GM11168 (cell line): Measurements from ENCODE around the gene MTARC1.

Experiments used
- in situ Hi-C: fragments of 300-500 bp; cut with MboI; formaldehyde crosslinking; loops from one replicate; pipeline ENCODE4 v1.12.0; 2022; ENCODE audit warnings: low sequenced_read_pairs; ENCODE audit not compliant: unreplicated experiment

The MTARC1 gene

DNA sequence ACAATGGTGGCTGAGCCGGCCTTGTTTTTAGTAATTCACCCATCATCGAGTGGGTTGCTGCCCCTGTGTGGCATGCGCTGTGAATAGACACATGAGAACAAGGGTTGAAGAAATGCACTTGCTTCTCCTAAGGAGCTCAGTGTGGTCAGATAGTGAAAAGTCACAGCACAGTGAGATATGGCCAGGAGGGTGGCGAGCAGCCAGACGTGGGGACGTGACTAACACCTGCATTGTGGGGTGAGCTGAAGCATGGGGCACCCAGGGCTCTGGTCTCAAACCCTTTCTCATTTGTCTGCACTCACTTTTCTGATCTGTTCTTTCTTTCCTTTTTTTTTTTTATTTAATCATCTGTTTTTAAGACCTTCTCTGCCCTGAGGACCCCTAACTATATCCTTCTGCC, 13.5 kb downstream of the MTARC1 start:
- in situ Hi-C loops = no loop called here

DNA sequence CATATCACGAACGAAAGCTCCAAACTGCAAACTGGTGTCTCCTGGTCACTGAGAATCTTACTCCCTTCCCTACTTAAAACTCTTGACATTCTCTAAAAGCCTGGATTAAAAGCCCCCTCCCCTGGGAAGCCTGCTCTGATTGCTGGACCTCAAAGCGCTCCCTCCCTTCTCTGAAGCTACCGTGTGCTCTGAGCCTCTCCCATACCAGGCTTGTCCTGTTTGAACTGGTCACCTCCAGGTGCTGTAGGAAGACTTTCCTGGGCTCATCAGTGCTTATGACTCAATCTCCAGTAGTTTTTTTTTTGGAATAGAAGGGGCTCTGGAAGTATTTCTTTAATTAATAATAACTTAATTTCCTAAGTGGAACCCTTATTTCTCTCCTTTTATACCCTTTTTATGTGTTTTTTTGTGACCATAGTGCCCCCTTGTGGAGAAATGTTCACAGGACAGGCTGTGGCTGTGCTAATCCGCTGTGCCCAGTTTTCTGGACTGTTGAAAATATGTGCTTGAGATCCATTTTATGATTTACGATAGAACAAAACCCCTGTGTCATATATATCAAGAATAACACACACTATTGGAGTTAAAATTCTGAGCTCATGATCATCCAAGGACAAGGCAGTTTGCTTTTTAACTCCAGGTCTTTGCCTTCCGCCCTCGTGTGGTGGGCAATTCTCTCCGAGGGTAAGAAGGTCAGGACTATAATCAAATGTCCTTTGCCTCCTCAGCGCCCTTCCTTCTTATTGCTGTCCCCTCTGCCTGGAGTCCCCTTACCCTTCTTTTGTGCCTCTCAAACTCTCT, 16.9 kb downstream of the MTARC1 start:
- in situ Hi-C loops = no loop called here

GRCh38 chr1:220804202-220804586, 17.5 kb downstream of the MTARC1 start:
- in situ Hi-C loops = no loop called here

- in situ Hi-C loops = no loop called here
Observed at GRCh38 chr1:220806408-220806807, 19.7 kb downstream of the MTARC1 start.

DNA sequence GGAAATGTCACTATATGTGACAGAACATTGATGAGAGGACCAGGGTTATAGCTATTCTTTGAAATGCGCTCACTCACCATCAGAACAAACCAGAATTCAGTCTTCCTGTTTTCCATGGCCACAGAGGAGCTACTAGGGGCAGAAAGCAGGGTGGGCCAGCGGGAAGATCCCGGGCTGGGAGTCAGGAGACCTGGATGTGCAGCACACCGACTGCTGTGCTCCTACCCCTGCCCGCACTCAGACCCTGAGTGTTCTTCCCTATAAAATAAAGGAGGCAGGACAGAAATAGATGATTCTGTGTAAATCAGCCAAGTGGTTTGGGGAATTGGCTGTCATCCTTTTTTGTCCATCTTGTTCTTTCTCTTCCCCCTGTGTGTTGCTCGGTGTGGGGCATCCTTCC, 21.0 kb downstream of the MTARC1 start:
- in situ Hi-C loops = no loop called here

DNA sequence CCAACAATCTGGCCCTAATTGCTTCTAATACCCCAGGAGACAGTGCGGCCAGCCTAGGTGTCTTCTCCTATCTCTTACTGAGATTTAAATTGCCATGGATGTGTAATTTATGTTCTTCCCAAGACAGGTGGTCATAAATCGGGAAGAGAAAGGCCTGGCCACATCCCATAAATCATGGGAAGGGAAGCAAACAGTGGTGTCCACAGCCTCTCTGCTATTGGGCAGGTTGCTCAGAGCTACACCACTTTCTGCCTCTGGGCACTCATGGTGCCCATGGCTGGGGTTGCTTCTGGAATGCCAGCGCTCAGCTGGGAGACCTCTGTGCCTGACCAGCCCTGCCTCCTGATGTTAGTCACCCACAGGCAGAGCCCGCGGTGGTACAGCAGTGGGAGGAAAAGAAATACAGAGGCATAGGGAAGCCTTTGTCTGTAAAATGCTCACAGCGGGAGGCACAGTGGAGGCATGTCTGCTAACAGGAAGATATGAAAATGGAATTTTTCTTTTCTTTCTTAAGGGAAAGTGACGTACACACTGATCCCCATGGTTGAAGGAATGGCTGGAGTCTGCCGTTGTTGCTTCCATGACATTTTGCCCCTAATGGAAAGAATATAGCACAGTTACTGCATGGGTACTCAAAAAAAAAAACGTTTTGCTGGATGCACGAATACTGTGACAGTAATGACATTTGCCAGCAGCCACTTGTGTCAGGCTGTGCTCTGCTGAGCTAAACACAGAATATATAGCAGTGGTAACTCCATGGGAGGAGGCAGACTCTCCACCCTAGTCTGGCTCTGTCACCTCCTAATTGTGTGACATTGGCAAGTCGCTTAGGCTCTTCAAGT, 21.9 kb downstream of the MTARC1 start:
- in situ Hi-C loops = no loop called here

GRCh38 chr1:220809187-220809550, 22.5 kb downstream of the MTARC1 start:
- in situ Hi-C loops = no loop called here

GRCh38 chr1:220809704-220810103, 23.0 kb downstream of the MTARC1 start:
- in situ Hi-C loops = no loop called here

DNA sequence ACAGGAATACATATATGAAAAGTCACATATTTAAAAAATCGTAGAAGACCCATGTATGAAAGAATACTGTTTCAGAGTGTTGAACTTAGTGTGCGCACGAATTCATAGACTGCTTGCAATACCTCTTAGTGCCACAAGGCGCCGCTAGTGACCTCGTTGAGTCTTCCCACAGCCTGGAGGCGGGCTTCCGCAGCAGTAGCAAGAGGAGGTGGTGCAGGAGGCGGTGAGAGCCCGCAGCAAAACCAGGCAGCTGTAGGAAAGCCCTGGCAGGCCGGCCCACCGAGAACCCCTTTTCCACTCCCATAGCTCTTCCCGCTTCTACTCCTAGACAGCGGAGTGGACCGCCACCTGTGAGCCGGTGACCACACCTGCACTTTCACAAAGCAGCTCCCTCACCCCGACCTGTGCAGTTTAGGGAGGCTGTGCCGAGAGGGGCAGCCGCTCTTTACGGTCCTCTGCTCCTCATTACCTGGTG, 23.5 kb downstream of the MTARC1 start:
- in situ Hi-C loops = no loop called here

- in situ Hi-C loops = no loop called here
Observed at GRCh38 chr1:220810963-220811362, 24.2 kb downstream of the MTARC1 start.

- in situ Hi-C loops = no loop called here
Observed at GRCh38 chr1:220811695-220812094, 25.0 kb downstream of the MTARC1 start.

- in situ Hi-C loops = no loop called here
Observed at GRCh38 chr1:220812308-220812707, 25.6 kb downstream of the MTARC1 start.

GRCh38 chr1:220813013-220813412, 26.3 kb downstream of the MTARC1 start:
- in situ Hi-C loops = no loop called here

- in situ Hi-C loops = no loop called here
Observed at GRCh38 chr1:220815409-220815808, 28.7 kb downstream of the MTARC1 start.

GRCh38 chr1:220817907-220818306, 31.2 kb downstream of the MTARC1 start:
- in situ Hi-C loops = no loop called here

DNA sequence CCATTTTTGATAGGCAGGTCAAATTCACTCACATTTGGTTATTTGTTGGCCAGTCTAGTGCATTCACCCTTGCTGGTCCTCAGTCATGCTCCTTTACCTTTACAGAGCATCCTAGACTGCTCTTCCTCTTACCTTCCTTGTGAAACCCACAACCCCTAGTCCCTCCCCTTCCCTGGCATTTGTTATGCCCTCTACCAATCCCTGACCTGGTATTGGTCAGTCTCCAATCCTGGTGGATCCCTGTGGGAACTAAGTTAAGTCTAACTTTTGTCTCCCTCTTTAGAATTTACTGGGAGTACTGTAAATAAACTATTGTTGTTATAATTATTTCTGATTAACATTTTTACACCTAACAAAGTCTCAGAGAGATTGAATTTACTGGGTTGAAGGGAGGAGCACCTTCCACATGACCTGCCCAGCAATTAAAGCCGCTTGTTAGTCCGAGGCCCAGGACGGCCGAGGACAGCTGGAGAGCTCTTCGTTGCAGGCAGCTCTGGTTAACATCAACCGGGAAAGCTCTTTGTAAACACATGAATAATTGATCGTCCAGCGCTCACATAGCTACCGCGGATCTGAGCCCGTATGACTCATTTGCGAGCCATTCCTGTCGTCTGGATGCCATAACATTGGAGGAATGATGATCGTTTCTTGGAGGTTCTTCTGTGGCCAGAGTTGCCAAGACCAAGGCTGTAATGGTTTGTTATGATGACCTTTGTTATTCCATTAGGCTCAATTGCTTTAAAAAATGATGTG, 31.9 kb downstream of the MTARC1 start:
- in situ Hi-C loops = no loop called here

DNA sequence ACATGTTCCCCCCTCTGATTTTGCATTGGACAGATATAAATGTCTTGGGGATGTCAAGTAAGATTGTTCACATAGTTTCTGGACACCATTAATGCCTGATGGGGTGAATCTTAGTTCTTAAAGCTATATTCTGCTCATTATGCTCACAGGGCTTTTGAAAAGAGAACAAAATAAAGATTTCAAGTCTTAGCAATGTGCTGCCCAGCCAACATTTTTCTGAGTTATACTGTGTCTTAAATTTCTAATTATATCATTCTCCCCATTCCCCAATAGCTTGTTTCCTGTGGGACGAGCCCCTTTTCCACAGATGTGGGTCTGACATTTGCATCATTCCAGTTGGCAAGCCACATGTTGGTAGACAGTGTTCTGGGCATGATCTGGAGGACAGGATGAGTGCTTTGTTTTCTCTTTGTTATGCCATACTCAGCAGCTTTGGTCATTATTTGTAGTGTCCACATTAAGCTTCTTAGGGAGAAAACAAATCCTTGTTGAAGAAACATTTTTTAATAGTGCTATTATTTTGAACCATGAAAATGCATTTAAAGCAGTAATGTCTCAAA, 32.8 kb downstream of the MTARC1 start:
- in situ Hi-C loops = no loop called here

GRCh38 chr1:220824031-220824989, 37.6 kb downstream of the MTARC1 start:
- in situ Hi-C loops = no loop called here

- in situ Hi-C loops = no loop called here
Observed at GRCh38 chr1:220825819-220826551, 39.3 kb downstream of the MTARC1 start.
